ENCODE measurements around the gene RIMBP3B.
"Not testable (repeated sequence)": the region's sequence is repeated elsewhere in the genome, so short reads cannot be mapped to it uniquely, and the experiment has no call there.

RIMBP3B gene

GRCh38 chr22:21416375-21416774 lies 32.8 kb downstream of the RIMBP3B start:
- in situ Hi-C loops (cut with MboI; ENCODE audit: low sequenced_read_pairs), result not testable (repeated sequence)

GRCh38 chr22:21417227-21417746 lies 33.7 kb downstream of the RIMBP3B start, which contains the start of gene HIC2:
Gene HIC2 (plus strand): TSS chr22:21417371. CDS start chr22:21442832, 25,461 bp downstream.
- in situ Hi-C loops (cut with MboI; ENCODE audit: low sequenced_read_pairs), result not testable (repeated sequence)

GRCh38 chr22:21417853-21418252 lies 34.3 kb downstream of the RIMBP3B start:
- in situ Hi-C loops (cut with MboI; ENCODE audit: low sequenced_read_pairs), result not testable (repeated sequence)

GRCh38 chr22:21418974-21419638 lies 35.6 kb downstream of the RIMBP3B start:
- in situ Hi-C loops (cut with MboI; ENCODE audit: low sequenced_read_pairs), result not testable (repeated sequence)

GRCh38 chr22:21420180-21420763 lies 36.7 kb downstream of the RIMBP3B start:
- in situ Hi-C loops (cut with MboI; ENCODE audit: low sequenced_read_pairs), result not testable (repeated sequence)

- in situ Hi-C loops (cut with MboI; ENCODE audit: low sequenced_read_pairs), result not testable (repeated sequence)
Observed at GRCh38 chr22:21424084-21424709, 40.6 kb downstream of the RIMBP3B start.

GRCh38 chr22:21434378-21435233 lies 51.1 kb downstream of the RIMBP3B start:
- in situ Hi-C loops (cut with MboI; ENCODE audit: low sequenced_read_pairs), result not testable (repeated sequence)

- in situ Hi-C loops (cut with MboI; ENCODE audit: low sequenced_read_pairs), result not testable (repeated sequence)
Observed at GRCh38 chr22:21435998-21436810, 52.7 kb downstream of the RIMBP3B start.

GRCh38 chr22:21438013-21438412 lies 54.5 kb downstream of the RIMBP3B start:
- in situ Hi-C loops (cut with MboI; ENCODE audit: low sequenced_read_pairs), result not testable (repeated sequence)
